Liver (tissue), 9 donors: ENCODE results near the gene NCK1. TPM values are rescaled to one million over a fixed set of nuclear protein-coding genes. Genes with fewer than 3 reads are reported as not detected.

Experiments
- DNase-seq: peaks from one replicate; pipeline ENCODE4 v3.0.0-alpha.2; 2017; ENCODE audit warnings: low spot score
- H3K27ac ChIP-seq, 2 donors: one replicate each; pipeline ENCODE4 v1.7.0; 2013; ENCODE audit warnings: inconsistent platforms in 2 of 2, low read length in 2 of 2, control low read depth in 1 of 2, low read depth in 1 of 2, mild to moderate bottlenecking in 1 of 2
- H3K27me3 ChIP-seq, 4 donors: one replicate each; pipeline versions ENCODE4 v1.6.1 to v1.7.0; 2013; ENCODE audit warnings: low read length in 3 of 4, inconsistent platforms in 1 of 4, mild to moderate bottlenecking in 1 of 4, moderate library complexity in 1 of 4; ENCODE audit not compliant: control insufficient read depth in 4 of 4, insufficient read depth in 4 of 4
- H3K36me3 ChIP-seq, 4 donors: one replicate each; pipeline versions ENCODE4 v1.6.1 to v1.7.0; 2013; ENCODE audit warnings: low read length in 3 of 4, mild to moderate bottlenecking in 3 of 4, low read depth in 1 of 4, moderate library complexity in 1 of 4; ENCODE audit not compliant: control insufficient read depth in 4 of 4, insufficient read depth in 3 of 4
- H3K4me1 ChIP-seq, 4 donors: one replicate each; pipeline versions ENCODE4 v1.6.1 to v1.7.0; 2013; ENCODE audit warnings: low read length in 3 of 4, mild to moderate bottlenecking in 3 of 4, moderate library complexity in 1 of 4; ENCODE audit not compliant: control insufficient read depth in 4 of 4, insufficient read depth in 4 of 4
- H3K4me3 ChIP-seq, 3 donors: one replicate each; pipeline versions ENCODE4 v1.6.1 to v1.7.0; 2013; ENCODE audit warnings: low read length in 3 of 3, control low read depth in 1 of 3, low read depth in 1 of 3, mild to moderate bottlenecking in 1 of 3
- H3K9ac ChIP-seq, 2 donors: one replicate each; pipeline ENCODE4 v1.7.0; 2013; ENCODE audit warnings: low read length in 2 of 2, mild to moderate bottlenecking in 2 of 2, moderate library complexity in 2 of 2, control low read depth in 1 of 2, low read depth in 1 of 2
- H3K9me3 ChIP-seq, 4 donors: one replicate each; pipeline versions ENCODE4 v1.6.1 to v1.7.0; 2013; ENCODE audit warnings: low read length in 3 of 4; ENCODE audit not compliant: control insufficient read depth in 4 of 4
- ATF3 ChIP-seq: IDR thresholded peaks from 2 replicates; pipeline ENCODE4 v1.6.1; 2016; ENCODE audit warnings: antibody characterized with exemption
- EGR1 ChIP-seq, 2 donors: IDR thresholded peaks; 2 replicates each; pipeline ENCODE4 v1.6.1; 2016 to 2018; ENCODE audit warnings: antibody characterized with exemption in 2 of 2, low read depth in 2 of 2
- FOXA1 ChIP-seq: IDR thresholded peaks from 2 replicates; pipeline ENCODE4 v1.6.1; 2016; ENCODE audit warnings: antibody characterized with exemption
- FOXA2 ChIP-seq: IDR thresholded peaks from 2 replicates; pipeline ENCODE4 v1.6.1; 2016; ENCODE audit warnings: antibody characterized with exemption
- GABPA ChIP-seq, 2 donors: IDR thresholded peaks in 1 of 2; conservative IDR thresholded peaks in 1 of 2; 2 replicates each; pipeline ENCODE4 v1.6.1; 2016; ENCODE audit warnings: antibody characterized with exemption in 2 of 2, mild to moderate bottlenecking in 1 of 2, moderate library complexity in 1 of 2
- HNF4A ChIP-seq, 2 donors: conservative IDR thresholded peaks; 2 replicates each; pipeline ENCODE4 v1.6.1; 2016; ENCODE audit warnings: antibody characterized with exemption in 2 of 2, mild to moderate bottlenecking in 2 of 2
- HNF4G ChIP-seq: IDR thresholded peaks from 2 replicates; pipeline ENCODE4 v1.6.1; 2016; ENCODE audit warnings: antibody characterized with exemption
- RAD21 ChIP-seq, 2 donors: IDR thresholded peaks; 2 replicates each; pipeline ENCODE4 v1.6.1; 2016; ENCODE audit warnings: antibody characterized with exemption in 2 of 2, mild to moderate bottlenecking in 2 of 2
- REST ChIP-seq: IDR thresholded peaks from 2 replicates; pipeline ENCODE4 v1.6.1; 2016; ENCODE audit warnings: antibody characterized with exemption, mild to moderate bottlenecking
- SP1 ChIP-seq: IDR thresholded peaks from 2 replicates; pipeline ENCODE4 v1.6.1; 2018; ENCODE audit warnings: antibody characterized with exemption, mild to moderate bottlenecking
- TAF1 ChIP-seq: conservative IDR thresholded peaks from 2 replicates; pipeline ENCODE4 v1.6.1; 2016; ENCODE audit warnings: antibody characterized with exemption, mild to moderate bottlenecking
- YY1 ChIP-seq: IDR thresholded peaks from 2 replicates; pipeline ENCODE4 v1.6.1; 2016; ENCODE audit warnings: antibody characterized with exemption, mild to moderate bottlenecking
- ZBTB33 ChIP-seq: IDR thresholded peaks from 2 replicates; pipeline ENCODE4 v1.6.1; 2016; ENCODE audit warnings: antibody characterized with exemption
- WGBS: extraction: QIAGEN DNeasy Blood & Tissue Kit; methylation state at CpG from one replicate; pipeline ENCODE4 v1.1.7; 2013; 5-methylcytosine and 5-hydroxymethylcytosine counted together
- polyA plus RNA-seq, 2 donors: library from polyadenylated mRNA; stranded (reverse) in 1 of 2; unstranded in 1 of 2; fragments of 200-250 nt in 1 of 2; fragments of >200 nt in 1 of 2; fragmentation: Nextera tagmentation in 1 of 2; extraction: Ambion mirVana in 1 of 2; gene quantifications; one replicate each; pipeline versions ENCODE4 v1.2.1 to v1.2.3, GENCODE V29; 2013 to 2015
- total RNA-seq, 2 donors: library from RNA; depleted of rRNA; stranded (reverse); fragments of >200 nt; gene quantifications; one replicate each; pipeline ENCODE4 v1.2.3, GENCODE V29; 2014
- TF ChIP-seq, protein P1 (sequence below): IDR thresholded peaks from 2 replicates; pipeline ENCODE4 v1.6.1; 2016; ENCODE audit warnings: antibody characterized with exemption
- TF ChIP-seq, protein P2 (sequence below): fragments of 150-350 bp; IDR thresholded peaks from 2 replicates; pipeline ENCODE4 v1.5.1; 2017; ENCODE audit warnings: improper control_type of control experiment, low read depth, low read length; ENCODE audit not compliant: missing input control
- donor health status: healthy.
- donor health status: healthy.
- donor health status: healthy.
- donor health status: healthy.
- donor health status: healthy.

Gene NCK1
- total and polyA plus RNA-seq, 4 donors: 13.7 to 35.8 (median 19.4) TPM

- no peak for TF ChIP-seq FOXA1
- WGBS: 96% methylated on average over 1 of the region's 1 CpG
- no peaks in the 10 kb centered on the region for H3K36me3 ChIP-seq
Observed at GRCh38 chr3:136842294-136842693, 19.7 kb upstream of the NCK1 start.

GRCh38 chr3:136844724-136845123 lies 17.3 kb upstream of the NCK1 start:
- Histone ChIP-seq H3K9ac (no peak overlapping the region), H3K36me3 (no peaks in the 10 kb centered on the region)
- 87% methylated on average over 1 of the region's 1 CpG for WGBS

More at GRCh38 chr3:136842294-136842693, 19.7 kb upstream of the NCK1 start:
- H3K4me1 ChIP-seq: peaks cover 0 to 1% (median 0%) of the 10 kb centered on the region in 4 donors
- H3K27ac ChIP-seq: no peak overlapping the region
- no peak for DNase-seq
- no peak overlapping the region for H3K9ac ChIP-seq
- no peaks in the 10 kb centered on the region for H3K9me3 ChIP-seq
- H3K27me3 ChIP-seq: no peaks in the 10 kb centered on the region
- no peak overlapping the region for H3K4me3 ChIP-seq

GRCh38 chr3:136852180-136852579 lies 9.8 kb upstream of the NCK1 start:
- no peak for TF ChIP-seq EGR1 (IDR thresholded peaks at IDR 0.05; ENCODE audit: low read depth in 2 of 2)
- no peak for TF ChIP-seq REST
- DNase-seq: no peak
- H3K36me3 ChIP-seq: peaks cover 0 to 2% (median 0%) of the 10 kb centered on the region in 4 donors
- no peak overlapping the region for H3K4me3 ChIP-seq
- H3K27ac ChIP-seq: no peak overlapping the region
- no peak overlapping the region for H3K9ac ChIP-seq
- H3K4me1 ChIP-seq: peaks cover 0 to 2% (median 0%) of the 10 kb centered on the region in 4 donors
- no peaks in the 10 kb centered on the region for H3K27me3 ChIP-seq
- whole genome bisulfite sequencing: 89% methylated on average over 4 of the region's 4 CpGs
- H3K9me3 ChIP-seq: no peaks in the 10 kb centered on the region

More at GRCh38 chr3:136844724-136845123, 17.3 kb upstream of the NCK1 start:
- Histone ChIP-seq H3K4me1 (peaks cover 0 to 1% (median 0%) of the 10 kb centered on the region in 4 donors), H3K27ac (no peak overlapping the region), H3K4me3 (no peak overlapping the region), H3K27me3 (no peaks in the 10 kb centered on the region), H3K9me3 (no peaks in the 10 kb centered on the region)
- TF ChIP-seq RAD21 (IDR thresholded peaks at IDR 0.05) (no peak), SP1 (no peak), GABPA (IDR thresholded peaks at IDR 0.05 in 1 of 2, conservative IDR thresholded peaks at IDR 0.05 in 1 of 2) (no peak), ATF3 (no peak), FOXA2 (no peak), YY1 (no peak), FOXA1 (no peak), EGR1 (IDR thresholded peaks at IDR 0.05; ENCODE audit: low read depth in 2 of 2) (no peak), HNF4A (conservative IDR thresholded peaks at IDR 0.05) (no peak), HNF4G (no peak), ZBTB33 (no peak), TAF1 (no peak)
- TF ChIP-seq, protein P1, sequence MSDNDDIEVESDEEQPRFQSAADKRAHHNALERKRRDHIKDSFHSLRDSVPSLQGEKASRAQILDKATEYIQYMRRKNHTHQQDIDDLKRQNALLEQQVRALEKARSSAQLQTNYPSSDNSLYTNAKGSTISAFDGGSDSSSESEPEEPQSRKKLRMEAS: no peak
- TF ChIP-seq, protein P2, sequence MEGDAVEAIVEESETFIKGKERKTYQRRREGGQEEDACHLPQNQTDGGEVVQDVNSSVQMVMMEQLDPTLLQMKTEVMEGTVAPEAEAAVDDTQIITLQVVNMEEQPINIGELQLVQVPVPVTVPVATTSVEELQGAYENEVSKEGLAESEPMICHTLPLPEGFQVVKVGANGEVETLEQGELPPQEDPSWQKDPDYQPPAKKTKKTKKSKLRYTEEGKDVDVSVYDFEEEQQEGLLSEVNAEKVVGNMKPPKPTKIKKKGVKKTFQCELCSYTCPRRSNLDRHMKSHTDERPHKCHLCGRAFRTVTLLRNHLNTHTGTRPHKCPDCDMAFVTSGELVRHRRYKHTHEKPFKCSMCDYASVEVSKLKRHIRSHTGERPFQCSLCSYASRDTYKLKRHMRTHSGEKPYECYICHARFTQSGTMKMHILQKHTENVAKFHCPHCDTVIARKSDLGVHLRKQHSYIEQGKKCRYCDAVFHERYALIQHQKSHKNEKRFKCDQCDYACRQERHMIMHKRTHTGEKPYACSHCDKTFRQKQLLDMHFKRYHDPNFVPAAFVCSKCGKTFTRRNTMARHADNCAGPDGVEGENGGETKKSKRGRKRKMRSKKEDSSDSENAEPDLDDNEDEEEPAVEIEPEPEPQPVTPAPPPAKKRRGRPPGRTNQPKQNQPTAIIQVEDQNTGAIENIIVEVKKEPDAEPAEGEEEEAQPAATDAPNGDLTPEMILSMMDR: no peak
- no peak for DNase-seq
